HepG2 (cell line): Measurements from ENCODE around the gene AKAIN1. TPM values are rescaled to one million over a fixed set of nuclear protein-coding genes. Genes with fewer than 3 reads are reported as not detected.

Experiments used
- ATAC-seq: fragments of 200-7000 bp; cut with Tn5 transposase; 3 replicates; pipeline ENCODE4 v1.9.1; 2020; ENCODE audit warnings: mild to moderate bottlenecking, moderate library complexity
- BruUV-seq: library from RNA; stranded (reverse); fragments of 400-500 nt; replicated peaks from 2 replicates; lab custom pipeline; 2021; lab: Mats Ljungman, UMichigan
- CTCF ChIA-PET: fragments of 300-600 bp; formaldehyde crosslinking; extraction: SDS; loops from one replicate; lab custom pipeline; 2021; ENCODE audit warnings: low total read pairs, inconsistent platforms, low intra/inter-chr PET ratio; lab: Yijun Ruan, JAX
- POLR2A ChIA-PET: fragments of 350-600 bp; sonication (Branson Sonifier 250); formaldehyde crosslinking; loops from one replicate; lab custom pipeline; 2020; ENCODE audit warnings: antibody characterized with exemption, inconsistent platforms; lab: Yijun Ruan, JAX
- DNase-seq: peaks from one replicate; pipeline ENCODE4 v3.0.0-alpha.2; 2015; ENCODE audit warnings: low spot score
- FAIRE-seq: peaks from 3 replicates; lab custom pipeline; 2011; peaks lifted over from hg19 to GRCh38; lab: Jason Lieb, UNC
- H2AFZ ChIP-seq: one replicate; pipeline ENCODE4 v1.6.1; 2011; ENCODE audit warnings: low read length, inconsistent platforms
- H3K27ac ChIP-seq: fragments of 300-600 bp; 3 replicates; pipeline ENCODE4 v1.8.0; 2011; ENCODE audit warnings: mixed run types, mild to moderate bottlenecking, mixed read lengths, low read length, inconsistent platforms; ENCODE audit not compliant: insufficient read depth; ENCODE audit errors: extremely low read length
- H3K27me3 ChIP-seq, 2 experiments: fragments of 200-600 bp in 1 of 2; 2 replicates in 1 of 2; 3 replicates in 1 of 2; pipeline versions ENCODE4 v1.6.0 to v1.8.0; 2011; ENCODE audit warnings: low read length in 2 of 2, mild to moderate bottlenecking in 2 of 2, moderate library complexity in 2 of 2, inconsistent platforms in 1 of 2; ENCODE audit not compliant: insufficient read depth in 2 of 2, control insufficient read depth in 1 of 2
- H3K36me3 ChIP-seq, 2 experiments: fragments of 200-600 bp in 1 of 2; replicated peaks in 1 of 2; 2 replicates in 1 of 2; 3 replicates in 1 of 2; pipeline versions ENCODE4 v1.5.1 to v1.8.0; 2011; ENCODE audit warnings: low read length in 2 of 2, inconsistent platforms in 1 of 2; ENCODE audit not compliant: insufficient read depth in 2 of 2, control insufficient read depth in 1 of 2
- H3K4me1 ChIP-seq: 2 replicates; pipeline ENCODE4 v1.5.1; 2012; ENCODE audit warnings: low read length, inconsistent platforms; ENCODE audit not compliant: insufficient read depth
- H3K4me2 ChIP-seq: 2 replicates; pipeline ENCODE4 v1.6.0; 2011; ENCODE audit warnings: low read depth, low read length, inconsistent platforms
- H3K4me3 ChIP-seq, 3 experiments: fragments of 200-600 bp in 1 of 3; sonication (generic), shearing (Covaris generic) in 1 of 3; replicated peaks in 1 of 3; 2 replicates each; pipeline ENCODE4 v1.5.1; 2011 to 2016; ENCODE audit warnings: low read length in 3 of 3, inconsistent platforms in 2 of 3, low read depth in 2 of 3, mild to moderate bottlenecking in 2 of 3, control low read depth in 1 of 3, mixed read lengths in 1 of 3; ENCODE audit not compliant: insufficient read depth in 1 of 3
- H3K79me2 ChIP-seq: one replicate; pipeline ENCODE4 v1.6.1; 2011; ENCODE audit warnings: low read length, inconsistent platforms; ENCODE audit not compliant: insufficient read depth
- H3K9ac ChIP-seq: 2 replicates; pipeline ENCODE4 v1.6.0; 2011; ENCODE audit warnings: mild to moderate bottlenecking, low read depth, low read length, inconsistent platforms; ENCODE audit not compliant: insufficient read depth
- H3K9me3 ChIP-seq: 2 replicates; pipeline ENCODE4 v1.5.1; 2012; ENCODE audit warnings: mild to moderate bottlenecking, low read length
- H4K20me1 ChIP-seq: 2 replicates; pipeline ENCODE4 v1.6.0; 2011; ENCODE audit warnings: inconsistent platforms, mild to moderate bottlenecking, low read length, moderate library complexity; ENCODE audit not compliant: insufficient read depth
- FOXK2 ChIP-seq: fragments of 450-650 bp; IDR thresholded peaks from 2 replicates; pipeline ENCODE4 v1.6.1; 2016
- IKZF1 ChIP-seq: fragments of 450-650 bp; IDR thresholded peaks from 2 replicates; pipeline ENCODE4 v1.7.1; 2016
- MIER2 ChIP-seq: IDR thresholded peaks from 2 replicates; pipeline ENCODE4 v1.6.1; 2016; ENCODE audit warnings: missing biosample characterization, missing genetic modification reagents
- NFE2L1 ChIP-seq: sonication (generic); formaldehyde crosslinking; IDR thresholded peaks from 2 replicates; pipeline ENCODE4 v1.4.0; 2020; ENCODE audit warnings: missing genetic modification reagents, mild to moderate bottlenecking, borderline replicate concordance
- XRCC5 ChIP-seq: fragments of 200-400 bp; formaldehyde crosslinking; optimal IDR thresholded peaks from 2 replicates; pipeline ENCODE3; 2017; ENCODE audit warnings: mild to moderate bottlenecking, low read length
- ZNF24 ChIP-seq: fragments of 450-650 bp; IDR thresholded peaks from 2 replicates; pipeline ENCODE4 v1.6.1; 2017; ENCODE audit warnings: antibody characterized with exemption, mild to moderate bottlenecking
- ZNF615 ChIP-seq: sonication (generic); formaldehyde crosslinking; IDR thresholded peaks from 2 replicates; pipeline ENCODE4 v1.5.0; 2020; ENCODE audit warnings: mild to moderate bottlenecking, missing genetic modification reagents, borderline replicate concordance
- WGBS: methylation state at CpG from one replicate; pipeline ENCODE4 v1.1.6; 2017; ENCODE audit warnings: low lambda C conversion rate; 5-methylcytosine and 5-hydroxymethylcytosine counted together
- in situ Hi-C: cut with HindIII; loops from 2 replicates; pipeline ENCODE4 v1.10.0; 2017; ENCODE audit warnings: low pct_unique_long_range_greater_than_20kb; ENCODE audit not compliant: extremely low pct_ligation_motif_present
- intact Hi-C: fragments of 100-400 bp; cut with micrococcal nuclease; formaldehyde crosslinking; loops from one replicate; pipeline ENCODE4 v1.10.0; 2022; ENCODE audit not compliant: unreplicated experiment
- polyA plus RNA-seq, 8 experiments: library from polyadenylated mRNA; depleted of rRNA in 3 of 8; stranded (reverse) in 7 of 8; unstranded in 1 of 8; fragments of >200 nt; fragmentation: Illumina TruSeq in 4 of 8; extraction: Trizol in 4 of 8; gene quantifications; 2 replicates each; pipeline versions ENCODE4 v1.2.1 to v1.2.3, GENCODE V29; 2011 to 2016; ENCODE audit warnings: low read depth in 4 of 8, missing spikeins in 1 of 8, mixed read lengths in 1 of 8; ENCODE audit not compliant: insufficient read depth in 1 of 8
- total RNA-seq, 5 experiments: library from RNA; depleted of rRNA; stranded (reverse); fragments of >200 nt; fragmentation: Illumina TruSeq; extraction: Trizol; gene quantifications; 2 replicates each; pipeline ENCODE4 v1.2.3, GENCODE V29; 2016; ENCODE audit warnings: low read depth in 1 of 5
- TF ChIP-seq, protein P1 (sequence below), 2 experiments: IDR thresholded peaks; 2 replicates each; pipeline ENCODE4 v1.6.1; 2011 to 2012; ENCODE audit warnings: low read length in 2 of 2, borderline replicate concordance in 1 of 2, low read depth in 1 of 2, mild to moderate bottlenecking in 1 of 2, moderate library complexity in 1 of 2
- TF ChIP-seq, protein P2 (sequence below): sonication (generic); formaldehyde crosslinking; IDR thresholded peaks from 2 replicates; pipeline ENCODE4 v1.9.0; 2022; ENCODE audit warnings: missing genetic modification reagents, mild to moderate bottlenecking, borderline replicate concordance
- TF ChIP-seq, protein P3 (sequence below): sonication (generic); formaldehyde crosslinking; IDR thresholded peaks from 2 replicates; pipeline ENCODE4 v1.5.0; 2020; ENCODE audit warnings: mild to moderate bottlenecking, missing genetic modification reagents, moderate library complexity

AKAIN1 gene
- total and polyA plus RNA-seq, 2 of the 13 experiments (the other 11 are each of a cell fraction or from before 2014, with no cell fraction given): not detected

DNA sequence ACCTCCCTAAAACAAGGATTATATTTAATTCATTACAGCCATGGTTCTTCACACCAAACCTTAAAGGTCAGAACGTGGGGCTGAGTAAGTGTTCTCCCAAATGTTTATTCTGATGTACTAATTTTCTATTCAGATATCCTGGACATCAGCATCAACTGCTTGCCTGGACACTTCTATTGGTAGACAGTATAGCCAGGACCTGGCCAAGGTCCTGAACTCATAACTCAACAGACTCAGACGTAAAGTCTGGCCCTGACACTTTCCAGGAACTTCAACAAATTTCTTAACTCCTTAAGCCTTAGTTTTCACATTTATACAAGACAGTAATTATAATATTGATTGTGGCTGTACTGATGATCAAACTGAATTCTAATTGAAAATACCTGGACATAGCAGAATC is 89.1 kb downstream of the AKAIN1 start:
- H3K4me1 ChIP-seq: no peaks in the 10 kb centered on the region
- no peak overlapping the region for H2AFZ ChIP-seq
- no peaks in the 10 kb centered on the region for H3K79me2 ChIP-seq
- no peaks in the 10 kb centered on the region for H3K27me3 ChIP-seq
- ChIA-PET POLR2A (no interaction called here), CTCF (no interaction called here)
- no peaks in the 10 kb centered on the region for H3K36me3 ChIP-seq
- no peak overlapping the region for H3K27ac ChIP-seq
- no peak for ATAC-seq
- BruUV-seq: no TSS peak
- no peaks in the 10 kb centered on the region for H4K20me1 ChIP-seq
- in situ Hi-C loops: no loop called here
- no peaks in the 10 kb centered on the region for H3K9me3 ChIP-seq
- intact Hi-C loops: no loop called here
- DNase-seq: no peak
- no peak overlapping the region for H3K9ac ChIP-seq
- no peak overlapping the region for H3K4me2 ChIP-seq
- FAIRE-seq: no peak
- no peak overlapping the region for H3K4me3 ChIP-seq
- 0% methylated on average over 2 of the region's 2 CpGs for WGBS
- TF ChIP-seq, protein P1, sequence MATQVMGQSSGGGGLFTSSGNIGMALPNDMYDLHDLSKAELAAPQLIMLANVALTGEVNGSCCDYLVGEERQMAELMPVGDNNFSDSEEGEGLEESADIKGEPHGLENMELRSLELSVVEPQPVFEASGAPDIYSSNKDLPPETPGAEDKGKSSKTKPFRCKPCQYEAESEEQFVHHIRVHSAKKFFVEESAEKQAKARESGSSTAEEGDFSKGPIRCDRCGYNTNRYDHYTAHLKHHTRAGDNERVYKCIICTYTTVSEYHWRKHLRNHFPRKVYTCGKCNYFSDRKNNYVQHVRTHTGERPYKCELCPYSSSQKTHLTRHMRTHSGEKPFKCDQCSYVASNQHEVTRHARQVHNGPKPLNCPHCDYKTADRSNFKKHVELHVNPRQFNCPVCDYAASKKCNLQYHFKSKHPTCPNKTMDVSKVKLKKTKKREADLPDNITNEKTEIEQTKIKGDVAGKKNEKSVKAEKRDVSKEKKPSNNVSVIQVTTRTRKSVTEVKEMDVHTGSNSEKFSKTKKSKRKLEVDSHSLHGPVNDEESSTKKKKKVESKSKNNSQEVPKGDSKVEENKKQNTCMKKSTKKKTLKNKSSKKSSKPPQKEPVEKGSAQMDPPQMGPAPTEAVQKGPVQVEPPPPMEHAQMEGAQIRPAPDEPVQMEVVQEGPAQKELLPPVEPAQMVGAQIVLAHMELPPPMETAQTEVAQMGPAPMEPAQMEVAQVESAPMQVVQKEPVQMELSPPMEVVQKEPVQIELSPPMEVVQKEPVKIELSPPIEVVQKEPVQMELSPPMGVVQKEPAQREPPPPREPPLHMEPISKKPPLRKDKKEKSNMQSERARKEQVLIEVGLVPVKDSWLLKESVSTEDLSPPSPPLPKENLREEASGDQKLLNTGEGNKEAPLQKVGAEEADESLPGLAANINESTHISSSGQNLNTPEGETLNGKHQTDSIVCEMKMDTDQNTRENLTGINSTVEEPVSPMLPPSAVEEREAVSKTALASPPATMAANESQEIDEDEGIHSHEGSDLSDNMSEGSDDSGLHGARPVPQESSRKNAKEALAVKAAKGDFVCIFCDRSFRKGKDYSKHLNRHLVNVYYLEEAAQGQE (IDR thresholded peaks at IDR 0.05; ENCODE audit: borderline replicate concordance in 1 of 2, low read depth in 1 of 2, low read length in 2 of 2): peak; percentile 30 to 91
- TF ChIP-seq FOXK2: no peak
- TF ChIP-seq MIER2 (CRISPR knock-in tag): peak; percentile 91

DNA sequence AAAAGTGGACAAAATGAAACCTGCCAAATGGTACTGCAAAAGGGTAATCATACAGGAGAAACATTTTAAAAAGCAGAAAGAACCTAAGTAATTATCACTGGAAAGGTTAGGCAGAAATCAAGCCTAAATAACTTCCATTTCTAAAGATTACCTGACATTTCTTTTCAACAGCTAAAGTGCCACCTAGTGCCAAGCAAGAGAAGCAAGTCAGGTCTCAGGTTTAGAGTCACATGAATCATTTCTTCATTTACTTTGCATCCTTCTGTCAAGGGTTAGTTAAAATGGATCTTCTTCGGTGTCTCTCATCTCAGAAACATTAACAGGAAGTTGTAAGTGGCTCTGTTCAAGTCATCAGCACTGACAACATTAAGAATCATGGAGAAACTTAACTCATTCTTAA is 90.3 kb downstream of the AKAIN1 start:
- ATAC-seq (no peak), FAIRE-seq (no peak), DNase-seq (no peak)
- H3K79me2 ChIP-seq: no peaks in the 10 kb centered on the region
- no peak overlapping the region for H3K4me2 ChIP-seq
- no peak overlapping the region for H3K27ac ChIP-seq
- H3K36me3 ChIP-seq: no peaks in the 10 kb centered on the region
- H3K4me3 ChIP-seq: no peak overlapping the region
- ChIA-PET CTCF (interaction anchor here (0.7 kb wide), 1 partner anchor 33 kb away, joined by 3 read pairs; no protein-coding TSS in a partner anchor), POLR2A (no interaction called here)
- BruUV-seq: no TSS peak
- intact Hi-C loops: no loop called here
- H3K9me3 ChIP-seq: no peaks in the 10 kb centered on the region
- no peaks in the 10 kb centered on the region for H3K4me1 ChIP-seq
- no peak overlapping the region for H3K9ac ChIP-seq
- TF ChIP-seq NFE2L1 (no peak), ZNF615 (no peak), IKZF1 (no peak), XRCC5 (no peak), ZNF24 (peak; percentile 55; the same call in 1 of the 2 replicates)
- TF ChIP-seq, protein P2, sequence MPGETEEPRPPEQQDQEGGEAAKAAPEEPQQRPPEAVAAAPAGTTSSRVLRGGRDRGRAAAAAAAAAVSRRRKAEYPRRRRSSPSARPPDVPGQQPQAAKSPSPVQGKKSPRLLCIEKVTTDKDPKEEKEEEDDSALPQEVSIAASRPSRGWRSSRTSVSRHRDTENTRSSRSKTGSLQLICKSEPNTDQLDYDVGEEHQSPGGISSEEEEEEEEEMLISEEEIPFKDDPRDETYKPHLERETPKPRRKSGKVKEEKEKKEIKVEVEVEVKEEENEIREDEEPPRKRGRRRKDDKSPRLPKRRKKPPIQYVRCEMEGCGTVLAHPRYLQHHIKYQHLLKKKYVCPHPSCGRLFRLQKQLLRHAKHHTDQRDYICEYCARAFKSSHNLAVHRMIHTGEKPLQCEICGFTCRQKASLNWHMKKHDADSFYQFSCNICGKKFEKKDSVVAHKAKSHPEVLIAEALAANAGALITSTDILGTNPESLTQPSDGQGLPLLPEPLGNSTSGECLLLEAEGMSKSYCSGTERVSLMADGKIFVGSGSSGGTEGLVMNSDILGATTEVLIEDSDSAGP (CRISPR knock-in tag): no peak
- TF ChIP-seq, protein P3, sequence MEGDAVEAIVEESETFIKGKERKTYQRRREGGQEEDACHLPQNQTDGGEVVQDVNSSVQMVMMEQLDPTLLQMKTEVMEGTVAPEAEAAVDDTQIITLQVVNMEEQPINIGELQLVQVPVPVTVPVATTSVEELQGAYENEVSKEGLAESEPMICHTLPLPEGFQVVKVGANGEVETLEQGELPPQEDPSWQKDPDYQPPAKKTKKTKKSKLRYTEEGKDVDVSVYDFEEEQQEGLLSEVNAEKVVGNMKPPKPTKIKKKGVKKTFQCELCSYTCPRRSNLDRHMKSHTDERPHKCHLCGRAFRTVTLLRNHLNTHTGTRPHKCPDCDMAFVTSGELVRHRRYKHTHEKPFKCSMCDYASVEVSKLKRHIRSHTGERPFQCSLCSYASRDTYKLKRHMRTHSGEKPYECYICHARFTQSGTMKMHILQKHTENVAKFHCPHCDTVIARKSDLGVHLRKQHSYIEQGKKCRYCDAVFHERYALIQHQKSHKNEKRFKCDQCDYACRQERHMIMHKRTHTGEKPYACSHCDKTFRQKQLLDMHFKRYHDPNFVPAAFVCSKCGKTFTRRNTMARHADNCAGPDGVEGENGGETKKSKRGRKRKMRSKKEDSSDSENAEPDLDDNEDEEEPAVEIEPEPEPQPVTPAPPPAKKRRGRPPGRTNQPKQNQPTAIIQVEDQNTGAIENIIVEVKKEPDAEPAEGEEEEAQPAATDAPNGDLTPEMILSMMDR (CRISPR knock-in tag): peak; percentile 14; the same call in 1 of the 2 replicates
- H2AFZ ChIP-seq: no peak overlapping the region
- H3K27me3 ChIP-seq: no peaks in the 10 kb centered on the region
- in situ Hi-C loops: no loop called here
- no peaks in the 10 kb centered on the region for H4K20me1 ChIP-seq
- 5% methylated on average over 1 of the region's 1 CpG for WGBS
